ENCODE measurements around the gene LXN.

Gene LXN

DNA sequence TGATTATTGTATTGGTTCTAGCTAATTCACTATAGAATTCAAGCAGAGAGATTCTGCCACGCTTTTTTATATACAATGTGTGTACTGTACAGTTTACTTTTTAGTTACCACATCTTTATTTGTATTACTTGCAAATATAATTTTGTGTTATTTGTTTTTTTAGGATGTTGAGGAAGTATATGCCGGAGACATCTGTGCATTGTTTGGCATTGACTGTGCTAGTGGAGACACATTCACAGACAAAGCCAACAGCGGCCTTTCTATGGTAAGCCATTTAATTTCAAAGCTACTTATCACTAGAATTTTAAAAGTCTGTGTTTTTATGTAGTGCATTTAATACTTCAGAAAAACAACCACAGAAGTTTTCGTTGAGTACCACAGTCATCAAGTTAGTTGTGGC lies 11.7 kb downstream of the LXN start:
- ChIA-PET POLR2A (ENCODE audit: low non-redundant PET) (no interaction called here), CTCF (interaction anchor here (1.1 kb wide), 1 partner anchor 129 kb away, joined by 4 read pairs; no protein-coding TSS in a partner anchor)
- DNase-seq (ENCODE audit: low spot score), result no peak
- no peak overlapping the region for H3K27ac ChIP-seq
- TF ChIP-seq, protein P1, sequence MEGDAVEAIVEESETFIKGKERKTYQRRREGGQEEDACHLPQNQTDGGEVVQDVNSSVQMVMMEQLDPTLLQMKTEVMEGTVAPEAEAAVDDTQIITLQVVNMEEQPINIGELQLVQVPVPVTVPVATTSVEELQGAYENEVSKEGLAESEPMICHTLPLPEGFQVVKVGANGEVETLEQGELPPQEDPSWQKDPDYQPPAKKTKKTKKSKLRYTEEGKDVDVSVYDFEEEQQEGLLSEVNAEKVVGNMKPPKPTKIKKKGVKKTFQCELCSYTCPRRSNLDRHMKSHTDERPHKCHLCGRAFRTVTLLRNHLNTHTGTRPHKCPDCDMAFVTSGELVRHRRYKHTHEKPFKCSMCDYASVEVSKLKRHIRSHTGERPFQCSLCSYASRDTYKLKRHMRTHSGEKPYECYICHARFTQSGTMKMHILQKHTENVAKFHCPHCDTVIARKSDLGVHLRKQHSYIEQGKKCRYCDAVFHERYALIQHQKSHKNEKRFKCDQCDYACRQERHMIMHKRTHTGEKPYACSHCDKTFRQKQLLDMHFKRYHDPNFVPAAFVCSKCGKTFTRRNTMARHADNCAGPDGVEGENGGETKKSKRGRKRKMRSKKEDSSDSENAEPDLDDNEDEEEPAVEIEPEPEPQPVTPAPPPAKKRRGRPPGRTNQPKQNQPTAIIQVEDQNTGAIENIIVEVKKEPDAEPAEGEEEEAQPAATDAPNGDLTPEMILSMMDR (conservative IDR thresholded peaks at IDR 0.05; ENCODE audit: low read depth), result no peak

- peak; percentile 30 for DNase-seq (ENCODE audit: low spot score)
- CTCF ChIA-PET, result interaction anchor here (0.7 to 1.6 kb wide), 5 partner anchors 10 to 132 kb away, joined by 3 to 5 read pairs (median 5); no protein-coding TSS in a partner anchor
- H3K27ac ChIP-seq, result no peak overlapping the region
- TF ChIP-seq, protein P1 (conservative IDR thresholded peaks at IDR 0.05; ENCODE audit: low read depth), result peak; percentile 47
- POLR2A ChIA-PET (ENCODE audit: low non-redundant PET), result interaction anchor here (0.9 kb wide), 1 partner anchor 13 kb away, joined by 4 read pairs; the partner anchor contains the start of gene LXN
Observed at GRCh38 chr3:158659454-158660237, 12.8 kb downstream of the LXN start.

DNA sequence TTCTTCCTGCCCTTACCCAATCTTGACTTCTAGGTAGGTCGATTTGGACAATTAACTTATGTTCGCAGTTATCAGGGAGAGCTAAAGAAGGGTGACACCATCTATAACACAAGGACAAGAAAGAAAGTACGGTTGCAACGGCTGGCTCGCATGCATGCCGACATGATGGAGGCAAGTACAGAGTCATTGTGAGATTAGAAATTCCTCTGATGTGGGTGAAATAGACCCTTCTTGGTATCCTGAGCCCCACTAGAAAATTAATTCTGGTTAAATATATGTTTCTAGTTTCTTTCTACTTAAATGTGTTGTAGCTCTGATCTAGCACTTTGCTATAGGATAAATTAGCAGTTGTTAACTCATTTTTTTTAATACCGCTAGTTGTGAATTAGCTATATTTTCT lies 13.6 kb downstream of the LXN start:
- H3K27ac ChIP-seq, result no peak overlapping the region
- DNase-seq (ENCODE audit: low spot score), result no peak
- TF ChIP-seq, protein P1 (conservative IDR thresholded peaks at IDR 0.05; ENCODE audit: low read depth), result no peak
- POLR2A ChIA-PET (ENCODE audit: low non-redundant PET), result no interaction called here
- CTCF ChIA-PET, result interaction anchor here (0.7 to 1.6 kb wide), 4 partner anchors 11 to 130 kb away, joined by 3 to 5 read pairs (median 4); no protein-coding TSS in a partner anchor

GRCh38 chr3:158652463-158652862 lies 20.0 kb downstream of the LXN start:
- H3K27ac ChIP-seq, result no peak overlapping the region
- ChIA-PET CTCF (no interaction called here), POLR2A (ENCODE audit: low non-redundant PET) (no interaction called here)
- DNase-seq (ENCODE audit: low spot score), result no peak
- TF ChIP-seq, protein P1 (conservative IDR thresholded peaks at IDR 0.05; ENCODE audit: low read depth), result no peak

GRCh38 chr3:158651192-158651591 lies 21.3 kb downstream of the LXN start:
- TF ChIP-seq, protein P1 (conservative IDR thresholded peaks at IDR 0.05; ENCODE audit: low read depth), result no peak
- POLR2A ChIA-PET (ENCODE audit: low non-redundant PET), result no interaction called here
- H3K27ac ChIP-seq, result no peak overlapping the region
- CTCF ChIA-PET, result interaction anchor here (0.5 kb wide), 1 partner anchor 1996 kb away, joined by 3 read pairs; no protein-coding TSS in a partner anchor
- no peak for DNase-seq (ENCODE audit: low spot score)

GRCh38 chr3:158649791-158650190 lies 22.7 kb downstream of the LXN start:
- TF ChIP-seq, protein P1 (conservative IDR thresholded peaks at IDR 0.05; ENCODE audit: low read depth), result no peak
- ChIA-PET CTCF (no interaction called here), POLR2A (ENCODE audit: low non-redundant PET) (no interaction called here)
- H3K27ac ChIP-seq, result no peak overlapping the region
- no peak for DNase-seq (ENCODE audit: low spot score)

All from RWPE1 (cell line).